ENCODE data around the gene PAQR4. TPM values are rescaled to one million over a fixed set of nuclear protein-coding genes. Genes with fewer than 3 reads are reported as not detected.

The PAQR4 gene
- total RNA-seq, 1 donor from 2014 or later, result 9.5 TPM

GRCh38 chr16:3020604-3021448 is 51.7 kb downstream of the PAQR4 start:
- peak; percentile 94 for DNase-seq (ENCODE audit: low spot score)
- peaks cover 9% of the 10 kb centered on the region for H3K36me3 Mint-ChIP-seq (ENCODE audit: low read depth)
- no peaks in the 10 kb centered on the region for H3K27me3 Mint-ChIP-seq (ENCODE audit: low read depth)
- H3K27ac Mint-ChIP-seq (ENCODE audit: unreplicated experiment), result peak overlapping the region; percentile 99
- H3K9me3 Mint-ChIP-seq (ENCODE audit: low read depth), result no peaks in the 10 kb centered on the region
- H3K4me1 Mint-ChIP-seq (ENCODE audit: low read depth), result peaks cover 29% of the 10 kb centered on the region
- no peak for TF ChIP-seq CTCF (IDR thresholded peaks at IDR 0.05)
- H3K4me3 Mint-ChIP-seq (ENCODE audit: unreplicated experiment), result peak overlapping the region; percentile 91

DNA sequence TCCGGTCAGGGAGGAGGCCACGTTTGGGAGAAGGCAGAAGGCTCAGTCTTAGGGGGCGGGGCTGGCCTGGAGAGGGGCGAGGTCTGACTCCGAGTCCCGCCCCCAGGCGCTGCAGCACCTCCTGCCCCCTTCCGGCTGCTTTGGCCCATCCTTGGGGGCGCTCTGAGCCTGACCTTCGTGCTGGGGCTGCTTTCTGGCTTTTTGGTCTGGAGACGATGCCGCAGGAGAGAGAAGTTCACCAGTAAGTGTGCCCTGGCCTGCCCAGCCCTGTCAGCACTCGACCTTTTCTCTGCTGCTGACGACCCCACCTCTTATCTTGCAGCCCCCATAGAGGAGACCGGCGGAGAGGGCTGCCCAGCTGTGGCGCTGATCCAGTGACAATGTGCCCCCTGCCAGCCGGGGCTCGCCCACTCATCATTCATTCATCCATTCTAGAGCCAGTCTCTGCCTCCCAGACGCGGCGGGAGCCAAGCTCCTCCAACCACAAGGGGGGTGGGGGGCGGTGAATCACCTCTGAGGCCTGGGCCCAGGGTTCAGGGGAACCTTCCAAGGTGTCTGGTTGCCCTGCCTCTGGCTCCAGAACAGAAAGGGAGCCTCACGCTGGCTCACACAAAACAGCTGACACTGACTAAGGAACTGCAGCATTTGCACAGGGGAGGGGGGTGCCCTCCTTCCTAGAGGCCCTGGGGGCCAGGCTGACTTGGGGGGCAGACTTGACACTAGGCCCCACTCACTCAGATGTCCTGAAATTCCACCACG is 52.5 kb downstream of the PAQR4 start:
- peak; percentile 97 for DNase-seq (ENCODE audit: low spot score)
- peaks cover 15% of the 10 kb centered on the region for H3K36me3 Mint-ChIP-seq (ENCODE audit: low read depth)
- H3K4me3 Mint-ChIP-seq (ENCODE audit: unreplicated experiment), result peak overlapping the region; percentile 91
- no peaks in the 10 kb centered on the region for H3K27me3 Mint-ChIP-seq (ENCODE audit: low read depth)
- peaks cover 29% of the 10 kb centered on the region for H3K4me1 Mint-ChIP-seq (ENCODE audit: low read depth)
- no peaks in the 10 kb centered on the region for H3K9me3 Mint-ChIP-seq (ENCODE audit: low read depth)
- H3K27ac Mint-ChIP-seq (ENCODE audit: unreplicated experiment), result peak overlapping the region; percentile 99
- peak; percentile 70 for TF ChIP-seq CTCF (IDR thresholded peaks at IDR 0.05)

DNA sequence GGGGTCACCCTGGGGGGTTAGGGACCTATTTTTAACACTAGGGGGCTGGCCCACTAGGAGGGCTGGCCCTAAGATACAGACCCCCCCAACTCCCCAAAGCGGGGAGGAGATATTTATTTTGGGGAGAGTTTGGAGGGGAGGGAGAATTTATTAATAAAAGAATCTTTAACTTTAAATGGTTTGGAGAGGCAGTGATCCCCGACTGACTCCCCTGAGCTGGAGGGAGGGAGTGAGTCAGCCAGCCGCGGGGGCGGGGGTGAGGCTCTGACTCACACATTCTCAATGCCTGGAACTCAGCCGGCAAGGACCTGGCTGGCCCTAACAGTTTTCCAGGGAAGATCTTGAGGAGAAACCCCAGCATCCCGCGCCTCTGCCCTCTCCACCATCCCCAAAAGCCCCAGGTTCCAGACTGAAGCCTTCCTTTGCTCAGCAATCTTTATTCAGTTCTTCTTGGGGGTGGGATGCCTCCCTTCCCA is 53.1 kb downstream of the PAQR4 start:
- Mint-ChIP-seq H3K27me3 (ENCODE audit: low read depth) (no peaks in the 10 kb centered on the region), H3K4me3 (ENCODE audit: unreplicated experiment) (peak overlapping the region; percentile 91)
- no peak for TF ChIP-seq CTCF (IDR thresholded peaks at IDR 0.05)

DNA sequence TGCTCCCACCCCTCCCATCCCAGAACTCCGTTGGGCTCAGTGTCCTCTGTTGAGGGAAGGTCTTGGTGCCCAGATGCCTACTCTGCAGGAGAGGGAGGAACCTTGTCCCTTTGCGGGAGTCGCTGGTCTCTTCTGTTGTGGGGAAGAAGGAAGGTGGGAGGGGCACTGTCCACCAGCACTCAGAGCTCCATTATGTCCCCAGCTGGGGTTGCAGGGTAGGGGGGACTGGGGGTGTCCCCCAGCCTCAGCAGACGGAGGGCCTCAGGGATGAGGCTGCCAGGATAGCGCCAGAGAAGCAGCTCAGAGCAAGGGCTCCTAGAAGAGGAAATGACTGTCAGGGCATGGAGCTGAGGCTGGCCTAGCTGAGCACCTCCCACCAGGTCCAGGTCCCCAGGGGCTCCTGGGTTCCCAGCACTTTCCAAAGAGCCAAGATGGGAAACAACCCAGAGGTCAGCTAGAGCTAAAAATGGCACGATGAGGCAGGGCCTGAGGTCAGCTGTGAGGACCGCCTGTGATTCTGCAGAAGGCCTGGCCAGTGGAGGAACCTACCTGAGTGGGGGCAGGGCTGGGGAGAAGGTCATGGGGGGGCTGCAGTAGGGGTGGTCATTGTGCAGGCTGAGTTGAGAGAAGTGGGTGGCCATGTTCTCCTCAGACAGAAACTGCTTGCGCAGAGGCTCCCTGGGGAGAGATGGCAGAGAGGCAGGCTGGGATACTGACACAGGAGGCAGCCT is 53.7 kb downstream of the PAQR4 start:
- Mint-ChIP-seq H3K36me3 (ENCODE audit: low read depth) (peaks cover 18% of the 10 kb centered on the region), H3K4me3 (ENCODE audit: unreplicated experiment) (peak overlapping the region; percentile 91), H3K4me1 (ENCODE audit: low read depth) (peaks cover 29% of the 10 kb centered on the region), H3K27ac (ENCODE audit: unreplicated experiment) (peak overlapping the region; percentile 99), H3K9me3 (ENCODE audit: low read depth) (no peaks in the 10 kb centered on the region), H3K27me3 (ENCODE audit: low read depth) (no peaks in the 10 kb centered on the region)
- TF ChIP-seq CTCF (IDR thresholded peaks at IDR 0.05), result no peak
- no peak for DNase-seq (ENCODE audit: low spot score)

More for the DNA sequence above, 53.1 kb downstream of the PAQR4 start:
- peak overlapping the region; percentile 99 for H3K27ac Mint-ChIP-seq (ENCODE audit: unreplicated experiment)
- no peaks in the 10 kb centered on the region for H3K9me3 Mint-ChIP-seq (ENCODE audit: low read depth)
- peaks cover 29% of the 10 kb centered on the region for H3K4me1 Mint-ChIP-seq (ENCODE audit: low read depth)
- peak; percentile 96 for DNase-seq (ENCODE audit: low spot score)
- H3K36me3 Mint-ChIP-seq (ENCODE audit: low read depth), result peaks cover 18% of the 10 kb centered on the region

Other genes with a start within 250 kb of the PAQR4 start
- 2.8 to 4.3 TPM (median 3.1 TPM) in 3 replicates for gene PRSS27, start 249.1 kb upstream of the PAQR4 start, total RNA-seq
- gene SRRM2, start 216.7 kb upstream of the PAQR4 start, total RNA-seq, result 363 to 615 TPM (median 378 TPM) in 3 replicates
- 205 to 231 TPM (median 225 TPM) in 3 replicates for gene ELOB, start 192.1 kb upstream of the PAQR4 start, total RNA-seq
- gene PRSS33, start 181.8 kb upstream of the PAQR4 start, total RNA-seq, result not detected in 3 replicates
- gene PRSS41, start 170.9 kb upstream of the PAQR4 start, total RNA-seq, result not detected in 3 replicates
- not detected in 3 replicates for gene PRSS21, start 152.1 kb upstream of the PAQR4 start, total RNA-seq
- gene ZG16B, start 139.0 kb upstream of the PAQR4 start, total RNA-seq, result 2.1 to 2.6 TPM in 2 of 3 replicates, not detected in the other
- not detected in 3 replicates for gene PRSS22, start 111.2 kb upstream of the PAQR4 start, total RNA-seq
- gene FLYWCH2, start 86.1 kb upstream of the PAQR4 start, total RNA-seq, result 33.4 to 43.1 TPM (median 34.7 TPM) in 3 replicates
- 36.1 to 47.1 TPM (median 38.6 TPM) in 3 replicates for gene FLYWCH1, start 57.4 kb upstream of the PAQR4 start, total RNA-seq
- not detected in 3 replicates for gene KREMEN2, start 5.1 kb upstream of the PAQR4 start, total RNA-seq
- 6.2 to 23.2 TPM (median 7.2 TPM) in 3 replicates for gene PKMYT1, start 11.1 kb downstream of the PAQR4 start, total RNA-seq
- gene CLDN9, start 43.6 kb downstream of the PAQR4 start, total RNA-seq, result not detected in 3 replicates
- gene CLDN6, start 48.8 kb downstream of the PAQR4 start, total RNA-seq, result 0.27 to 0.69 TPM in 2 of 3 replicates, not detected in the other
- gene TNFRSF12A, start 51.0 kb downstream of the PAQR4 start, total RNA-seq, result 156 to 177 TPM (median 165 TPM) in 3 replicates
- 74.0 to 101 TPM (median 79.3 TPM) in 3 replicates for gene HCFC1R1, start 54.6 kb downstream of the PAQR4 start, total RNA-seq
- 27.4 to 33.4 TPM (median 28.8 TPM) in 3 replicates for gene THOC6, start 54.7 kb downstream of the PAQR4 start, total RNA-seq
- gene BICDL2, start 67.6 kb downstream of the PAQR4 start, total RNA-seq, result not detected in 3 replicates
- gene MMP25, start 77.2 kb downstream of the PAQR4 start, total RNA-seq, result 0.34 TPM in 1 of 3 replicates, not detected in the others
- 7.3 to 21.0 TPM (median 17.8 TPM) in 3 replicates for gene IL32, start 96.3 kb downstream of the PAQR4 start, total RNA-seq
- not detected in 3 replicates for gene ZSCAN10, start 129.9 kb downstream of the PAQR4 start, total RNA-seq
- 12.9 to 13.7 TPM (median 13.2 TPM) in 3 replicates for gene ZNF205, start 143.2 kb downstream of the PAQR4 start, total RNA-seq
- gene ZNF213, start 165.7 kb downstream of the PAQR4 start, total RNA-seq, result 10.6 to 13.0 TPM (median 10.8 TPM) in 3 replicates
- gene OR1F1, start 218.9 kb downstream of the PAQR4 start, total RNA-seq, result 0.37 to 0.38 TPM in 2 of 3 replicates, not detected in the other

All from chondrocyte (in vitro differentiated cells).